IgD-negative memory B cell (primary cell): Measurements from ENCODE around the gene AQP2. TPM values are rescaled to one million over a fixed set of nuclear protein-coding genes. Genes with fewer than 3 reads are reported as not detected.

ENCODE experiments used
- H3K27ac Mint-ChIP-seq, 3 donors: one replicate each; pipeline ENCODE4 v1.8.0; 2020 to 2022; ENCODE audit warnings: mild to moderate bottlenecking in 3 of 3, mixed read lengths in 3 of 3, moderate library complexity in 1 of 3
- H3K27me3 Mint-ChIP-seq: one replicate; pipeline ENCODE4 v1.8.0; 2021; ENCODE audit warnings: mixed read lengths
- H3K36me3 Mint-ChIP-seq: one replicate; pipeline ENCODE4 v1.8.0; 2020; ENCODE audit warnings: mild to moderate bottlenecking, mixed read lengths
- H3K4me1 Mint-ChIP-seq, 3 donors: one replicate each; pipeline ENCODE4 v1.8.0; 2020 to 2022; ENCODE audit warnings: mixed read lengths in 3 of 3, mild to moderate bottlenecking in 1 of 3
- H3K4me3 Mint-ChIP-seq, 4 donors: one replicate each; pipeline ENCODE4 v1.8.0; 2020 to 2022; ENCODE audit warnings: mild to moderate bottlenecking in 4 of 4, mixed read lengths in 4 of 4, moderate library complexity in 3 of 4
- H3K9me3 Mint-ChIP-seq, 3 donors: one replicate each; pipeline ENCODE4 v1.8.0; 2020 to 2021; ENCODE audit warnings: mixed read lengths in 3 of 3, mild to moderate bottlenecking in 1 of 3
- polyA plus RNA-seq: library from polyadenylated mRNA; unstranded; fragments of 300-500 nt; fragmentation: Illumina TruSeq; gene quantifications from one replicate; pipeline ENCODE4 v1.2.3, GENCODE V29; 2021

Gene AQP2
- polyA plus RNA-seq, 1 donor from 2014 or later, result not detected

DNA sequence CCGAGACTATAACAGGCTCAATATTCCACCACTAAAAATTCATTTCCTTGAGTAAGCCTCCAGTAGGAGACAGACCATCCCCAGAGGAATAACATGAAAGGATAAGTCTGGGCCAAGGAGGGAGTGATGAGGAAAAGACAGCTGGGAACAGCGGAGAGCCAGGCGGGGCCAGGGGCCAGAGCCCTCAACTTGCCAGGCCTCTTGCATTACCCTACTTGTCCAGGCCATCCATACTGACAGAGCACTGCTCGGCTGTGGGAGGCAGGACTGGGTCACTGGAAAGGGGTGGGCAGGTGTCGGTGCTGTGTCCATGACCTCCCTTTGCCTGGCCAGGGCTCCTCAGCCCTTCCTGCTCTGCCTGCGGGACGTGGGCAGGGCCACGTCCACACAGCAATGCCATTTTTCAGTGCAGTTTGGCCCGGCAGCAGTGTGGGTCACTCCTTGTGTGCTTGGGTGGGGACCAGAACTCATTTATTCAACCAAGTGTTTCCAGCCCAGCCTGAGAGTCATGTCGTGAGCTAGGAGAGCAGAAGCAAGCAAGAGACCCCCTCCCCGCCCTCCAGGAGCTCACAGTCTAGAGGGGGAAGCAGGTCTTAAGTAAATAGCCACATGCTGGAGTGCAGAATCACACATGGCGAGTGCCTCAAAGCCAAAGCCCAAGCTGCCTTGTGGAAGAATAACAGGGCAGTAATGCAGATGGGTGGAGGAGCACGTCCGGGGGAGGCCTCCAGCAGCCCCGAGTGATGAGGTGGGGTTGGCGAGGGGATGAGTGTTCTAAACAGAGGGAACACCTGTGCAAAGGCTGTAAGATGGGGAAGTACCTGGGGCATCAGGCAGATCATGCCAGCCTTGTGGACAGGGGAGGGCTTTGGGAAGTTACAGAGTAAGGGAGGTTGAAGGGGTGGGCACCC is 37.9 kb upstream of the AQP2 start:
- no peaks in the 10 kb centered on the region for H3K4me1 Mint-ChIP-seq
- peaks cover 1% of the 10 kb centered on the region for H3K36me3 Mint-ChIP-seq
- no peak overlapping the region for H3K27ac Mint-ChIP-seq
- no peaks in the 10 kb centered on the region for H3K9me3 Mint-ChIP-seq
- peaks cover 17% of the 10 kb centered on the region for H3K27me3 Mint-ChIP-seq
- H3K4me3 Mint-ChIP-seq, result no peak overlapping the region

DNA sequence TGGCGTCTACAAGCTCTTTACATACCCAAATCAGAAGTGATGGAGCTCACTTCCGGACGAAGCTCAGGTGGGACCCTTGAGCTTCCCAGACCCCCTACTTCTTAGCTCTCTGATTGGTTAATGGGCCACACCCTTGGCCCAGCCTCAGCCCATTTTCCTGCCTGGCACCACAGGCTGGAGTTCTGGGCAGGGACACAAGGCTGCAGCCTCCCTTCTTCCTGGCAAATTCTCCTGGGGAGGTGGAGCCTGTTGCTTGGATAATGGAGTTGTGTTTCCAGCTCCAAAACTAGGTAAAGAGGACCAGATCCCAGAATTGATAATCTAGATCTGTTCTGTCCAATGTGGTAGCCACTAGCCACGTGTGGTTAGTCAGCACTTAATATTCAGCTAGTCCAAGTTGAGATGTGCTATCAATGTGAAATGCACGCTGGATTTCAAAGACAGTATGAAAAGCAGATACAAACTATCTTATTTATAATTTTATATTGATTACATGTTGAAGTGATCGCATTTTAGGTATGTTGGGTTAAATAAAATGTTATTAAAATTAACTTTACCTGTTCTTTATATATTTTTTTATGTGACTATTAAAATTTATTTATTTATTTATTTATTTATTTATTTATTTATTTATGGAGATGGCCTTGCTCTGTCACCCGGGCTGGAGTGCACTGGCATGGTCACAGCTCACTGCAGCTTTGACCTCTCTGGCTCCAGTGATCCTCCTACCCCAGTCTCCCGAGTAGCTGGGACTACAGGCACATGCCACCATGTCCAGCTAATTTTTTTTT is 34.2 kb upstream of the AQP2 start:
- H3K36me3 Mint-ChIP-seq, result peaks cover 1% of the 10 kb centered on the region
- H3K27me3 Mint-ChIP-seq, result peaks cover 13% of the 10 kb centered on the region
- H3K4me1 Mint-ChIP-seq, result no peaks in the 10 kb centered on the region
- H3K27ac Mint-ChIP-seq, result no peak overlapping the region
- no peaks in the 10 kb centered on the region for H3K9me3 Mint-ChIP-seq
- no peak overlapping the region for H3K4me3 Mint-ChIP-seq

DNA sequence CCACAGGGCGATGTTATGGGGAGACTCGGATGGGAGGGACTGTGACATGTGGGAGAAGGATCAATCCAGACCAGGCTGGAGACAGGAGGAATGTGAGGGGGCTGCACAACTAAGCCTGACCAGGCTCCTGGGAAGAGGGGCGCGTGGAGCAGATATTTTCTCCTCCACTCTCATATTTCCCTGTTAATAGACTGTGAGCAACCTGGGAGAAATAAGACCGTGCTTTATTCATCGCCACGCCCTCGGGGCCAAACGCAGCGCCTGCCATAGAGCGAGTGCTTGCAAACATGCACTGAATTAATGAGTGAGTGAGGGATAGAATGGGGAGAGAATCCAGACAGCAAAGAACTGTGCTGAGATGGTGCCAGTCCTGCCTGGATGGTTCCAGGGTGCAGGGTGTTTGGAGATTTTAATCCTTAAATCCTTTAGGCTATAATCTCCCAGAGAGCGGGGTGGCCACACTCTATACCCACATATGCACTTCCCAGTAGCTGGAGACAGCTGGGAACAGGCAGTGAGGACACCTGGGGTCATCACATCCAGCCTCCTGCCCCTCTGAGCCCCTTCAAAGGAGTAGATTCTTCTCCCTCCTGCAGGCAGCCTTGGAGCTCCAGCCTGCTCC is 33.3 kb upstream of the AQP2 start:
- Mint-ChIP-seq H3K27ac (no peak overlapping the region), H3K9me3 (no peaks in the 10 kb centered on the region), H3K4me3 (no peak overlapping the region), H3K36me3 (peaks cover 1% of the 10 kb centered on the region), H3K4me1 (no peaks in the 10 kb centered on the region), H3K27me3 (peaks cover 10% of the 10 kb centered on the region)

DNA sequence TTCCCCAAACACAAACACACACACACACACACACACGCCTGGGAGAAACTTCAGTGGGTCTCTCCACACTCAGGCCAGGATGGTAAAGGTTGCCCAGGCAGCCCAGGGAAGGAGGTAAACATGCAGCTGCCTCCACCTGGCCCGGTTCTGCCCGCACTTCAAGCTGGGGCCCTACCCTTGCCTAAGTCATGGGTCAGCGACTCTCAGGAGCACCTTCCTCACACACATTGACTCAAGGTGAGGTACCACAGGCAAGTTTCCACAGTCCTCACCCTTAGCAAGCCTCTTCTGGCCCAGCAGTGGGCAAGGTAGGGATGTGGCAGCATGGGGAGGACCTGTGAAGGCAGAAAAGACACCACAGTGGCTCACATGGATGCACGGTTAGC is 32.8 kb upstream of the AQP2 start:
- Mint-ChIP-seq H3K27me3 (peaks cover 10% of the 10 kb centered on the region), H3K36me3 (peaks cover 1% of the 10 kb centered on the region), H3K4me1 (no peaks in the 10 kb centered on the region), H3K9me3 (no peaks in the 10 kb centered on the region), H3K4me3 (no peak overlapping the region), H3K27ac (no peak overlapping the region)

DNA sequence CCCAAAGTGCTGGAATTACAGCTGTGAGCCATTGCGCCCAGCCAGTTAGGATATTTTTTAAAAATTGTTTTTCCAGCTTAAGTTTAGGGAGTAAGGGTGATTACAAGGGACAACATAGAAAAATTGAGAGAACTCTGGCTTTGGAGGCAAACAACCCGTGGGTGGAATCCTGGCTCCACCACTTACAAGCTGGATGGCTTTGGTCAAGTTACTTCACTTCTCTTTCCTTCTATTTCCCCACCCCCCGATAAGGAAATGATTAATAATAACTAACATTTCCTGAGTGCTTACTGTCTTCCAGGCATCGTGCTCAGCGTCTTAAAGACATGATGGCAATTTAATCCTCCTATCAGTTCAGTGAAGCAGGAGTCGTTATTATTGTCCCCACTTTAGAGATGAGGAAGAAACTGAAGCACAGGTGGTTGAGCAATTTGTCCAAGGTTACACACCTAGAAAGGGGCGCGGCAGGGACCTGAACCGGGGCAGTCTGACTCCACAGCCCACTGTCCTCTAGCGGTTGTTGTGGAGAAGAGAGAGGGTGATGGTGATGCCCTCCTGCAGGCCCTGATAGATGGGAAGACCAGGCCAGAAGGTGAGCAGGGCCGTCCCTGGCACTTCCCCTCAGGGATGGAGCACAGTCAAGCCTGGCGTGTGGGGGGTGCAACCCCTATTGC is 30.2 kb upstream of the AQP2 start:
- H3K27me3 Mint-ChIP-seq, result peaks cover 10% of the 10 kb centered on the region
- no peaks in the 10 kb centered on the region for H3K4me1 Mint-ChIP-seq
- H3K9me3 Mint-ChIP-seq, result no peaks in the 10 kb centered on the region
- no peak overlapping the region for H3K27ac Mint-ChIP-seq
- no peaks in the 10 kb centered on the region for H3K36me3 Mint-ChIP-seq
- no peak overlapping the region for H3K4me3 Mint-ChIP-seq

DNA sequence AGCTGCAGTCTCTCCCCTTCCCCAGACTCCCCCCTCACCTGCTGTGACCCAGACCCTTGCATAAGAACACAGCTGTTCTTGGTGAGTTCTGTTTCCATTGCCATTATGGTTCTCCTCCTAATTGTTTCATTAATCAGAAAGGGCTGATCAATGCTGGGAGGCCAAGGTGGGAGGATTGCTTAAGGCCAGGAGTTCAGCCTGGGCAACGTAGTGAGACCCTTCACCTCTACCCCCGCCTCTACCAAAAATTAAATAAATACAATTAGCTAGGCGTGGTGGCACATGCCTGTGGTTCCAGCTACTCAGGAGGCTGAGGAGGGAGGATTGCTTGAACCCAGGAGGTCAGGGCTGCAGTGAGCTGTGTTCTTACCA is 29.6 kb upstream of the AQP2 start:
- Mint-ChIP-seq H3K27me3 (peaks cover 8% of the 10 kb centered on the region), H3K9me3 (no peaks in the 10 kb centered on the region), H3K4me1 (no peaks in the 10 kb centered on the region), H3K4me3 (no peak overlapping the region), H3K36me3 (no peaks in the 10 kb centered on the region), H3K27ac (no peak overlapping the region)

DNA sequence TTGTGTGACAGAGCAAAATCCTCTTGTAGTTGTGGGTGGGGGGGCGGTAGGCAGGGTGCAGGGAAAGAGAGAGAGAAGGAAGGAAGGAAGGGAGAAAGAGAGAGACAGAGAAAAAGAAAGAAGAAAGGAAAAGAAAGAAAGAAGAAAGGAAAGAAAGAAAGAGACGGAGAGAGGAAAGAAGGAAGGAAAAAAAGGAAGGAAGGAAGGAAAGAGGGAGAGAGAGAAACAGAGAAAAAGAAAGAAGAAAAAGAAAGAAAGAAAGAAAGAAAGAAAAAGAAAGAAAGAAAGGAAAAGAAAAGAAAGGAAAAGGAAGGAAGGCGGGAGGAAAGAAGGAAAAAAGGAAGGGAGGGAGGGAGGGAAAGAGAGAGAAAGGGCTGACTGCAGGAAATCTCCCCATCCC is 29.2 kb upstream of the AQP2 start:
- no peaks in the 10 kb centered on the region for H3K36me3 Mint-ChIP-seq
- H3K27me3 Mint-ChIP-seq, result peaks cover 8% of the 10 kb centered on the region
- no peaks in the 10 kb centered on the region for H3K4me1 Mint-ChIP-seq
- no peaks in the 10 kb centered on the region for H3K9me3 Mint-ChIP-seq
- H3K4me3 Mint-ChIP-seq, result no peak overlapping the region
- H3K27ac Mint-ChIP-seq, result no peak overlapping the region

DNA sequence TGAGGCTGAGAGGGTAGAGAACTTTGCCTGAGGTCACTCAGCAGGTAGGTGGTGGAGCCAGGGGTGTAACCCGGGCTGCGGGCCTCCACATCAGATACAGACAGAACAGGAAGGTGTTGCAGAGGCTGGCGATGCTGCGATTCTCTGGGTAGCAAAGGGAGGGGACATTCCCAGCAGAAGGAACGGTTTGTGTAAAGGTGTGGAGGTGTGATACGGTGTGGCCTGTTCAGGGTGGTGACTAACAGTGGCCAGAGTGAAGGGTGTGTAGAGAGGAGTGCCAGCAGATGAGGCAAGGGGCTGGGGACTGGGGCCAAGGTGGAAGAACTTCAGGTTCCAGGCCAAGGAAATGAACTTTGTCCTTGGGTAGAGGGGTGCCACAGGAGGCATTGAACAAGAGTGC is 28.6 kb upstream of the AQP2 start:
- Mint-ChIP-seq H3K36me3 (no peaks in the 10 kb centered on the region), H3K27me3 (peaks cover 7% of the 10 kb centered on the region), H3K9me3 (no peaks in the 10 kb centered on the region), H3K4me1 (no peaks in the 10 kb centered on the region), H3K27ac (no peak overlapping the region), H3K4me3 (no peak overlapping the region)

DNA sequence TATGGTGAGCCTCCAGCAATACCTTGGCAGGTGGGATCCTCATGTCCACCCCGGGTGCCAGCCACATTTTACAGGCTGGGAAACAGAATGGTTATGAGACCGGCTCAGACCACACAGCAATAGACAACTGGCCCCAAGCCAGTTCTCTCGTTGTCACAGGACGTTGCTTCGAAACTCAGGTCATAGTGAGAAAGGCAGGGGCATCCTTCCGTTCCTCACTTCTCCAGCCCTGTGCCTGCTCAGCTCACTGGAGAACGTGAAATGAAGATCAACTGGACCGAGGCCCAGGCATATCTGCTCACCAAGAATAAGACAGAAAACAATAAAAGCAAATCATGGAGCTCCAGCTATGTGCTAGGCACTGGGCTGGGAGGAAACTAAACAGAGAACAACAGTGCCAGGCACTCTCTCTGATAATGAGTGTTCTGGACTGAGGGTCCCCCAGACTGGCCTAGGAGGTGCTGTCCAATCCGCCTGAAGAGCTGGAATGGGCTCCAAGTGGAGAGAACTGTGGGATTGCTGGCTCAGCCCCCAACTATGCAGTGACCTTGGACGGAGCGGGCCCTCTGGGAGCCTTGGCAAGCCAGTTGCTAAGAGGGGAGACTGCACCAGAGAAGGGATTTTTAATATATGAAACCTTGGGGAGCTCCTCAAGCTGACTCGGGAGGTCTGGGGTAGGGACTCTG is 28.0 kb upstream of the AQP2 start:
- Mint-ChIP-seq H3K4me1 (no peaks in the 10 kb centered on the region), H3K36me3 (no peaks in the 10 kb centered on the region), H3K27me3 (peaks cover 3% of the 10 kb centered on the region), H3K4me3 (no peak overlapping the region), H3K9me3 (no peaks in the 10 kb centered on the region), H3K27ac (no peak overlapping the region)

DNA sequence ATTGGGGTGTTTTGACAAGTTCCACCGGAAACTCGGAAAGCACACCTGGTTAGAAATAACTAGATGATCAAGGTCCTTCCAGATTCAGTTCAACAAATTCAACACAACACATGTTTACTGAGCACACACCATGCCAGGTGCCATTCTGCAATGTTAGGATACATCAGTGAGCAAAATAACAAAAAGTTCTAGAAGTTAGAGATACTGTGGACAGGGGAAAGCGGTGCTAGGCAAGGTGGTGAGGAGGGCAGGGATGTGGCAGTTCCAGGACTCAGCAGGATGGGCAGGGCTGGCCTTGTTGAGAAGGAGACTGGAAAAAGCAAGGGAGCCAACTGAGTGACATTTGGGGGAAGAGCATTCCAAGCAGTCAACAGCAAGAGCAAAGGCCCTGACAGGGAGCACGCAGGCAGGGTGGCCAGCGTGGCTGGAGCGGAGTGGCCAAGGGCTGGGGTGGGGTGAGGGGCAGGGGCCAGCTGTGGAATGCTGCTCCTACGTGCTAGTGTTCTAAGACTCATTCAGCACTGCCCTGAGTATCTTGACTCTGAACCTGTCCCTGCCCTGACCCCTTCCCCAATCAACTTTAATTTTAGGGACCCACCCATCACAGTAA is 27.4 kb upstream of the AQP2 start:
- H3K9me3 Mint-ChIP-seq, result no peaks in the 10 kb centered on the region
- H3K36me3 Mint-ChIP-seq, result no peaks in the 10 kb centered on the region
- peaks cover 3% of the 10 kb centered on the region for H3K27me3 Mint-ChIP-seq
- H3K27ac Mint-ChIP-seq, result no peak overlapping the region
- H3K4me3 Mint-ChIP-seq, result no peak overlapping the region
- H3K4me1 Mint-ChIP-seq, result no peaks in the 10 kb centered on the region

DNA sequence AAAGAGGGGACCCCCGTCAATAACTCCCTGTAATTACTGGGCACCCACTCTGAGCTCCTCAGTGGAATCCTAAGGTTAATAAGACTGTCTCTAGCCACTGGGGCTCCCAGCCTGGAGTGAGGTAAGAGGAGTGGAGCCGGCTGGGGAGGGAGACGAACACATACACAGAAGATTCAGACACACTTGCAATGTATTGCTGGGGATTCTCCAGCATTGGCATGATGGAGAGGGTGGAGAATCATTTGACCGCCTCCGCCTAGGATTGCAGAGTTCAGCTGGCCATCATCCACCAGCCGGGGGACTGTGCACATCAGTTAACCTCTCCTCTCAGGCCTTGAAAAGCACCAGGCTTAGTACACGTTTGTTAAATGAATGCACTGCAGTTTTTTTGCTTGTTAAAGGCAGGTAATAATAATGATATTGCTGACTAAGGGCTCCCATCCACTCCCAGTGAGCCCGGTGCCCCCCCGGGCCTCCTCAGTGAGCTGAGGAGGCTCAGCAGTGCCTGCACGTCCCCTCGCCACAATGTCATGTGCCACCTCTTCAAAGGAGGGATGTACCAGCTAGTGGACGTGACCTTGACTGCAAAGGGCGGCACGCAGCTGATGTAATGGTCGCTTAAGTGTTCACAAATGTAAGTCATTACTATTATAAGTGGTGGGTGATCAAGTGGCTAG is 26.5 kb upstream of the AQP2 start:
- H3K27ac Mint-ChIP-seq, result no peak overlapping the region
- no peaks in the 10 kb centered on the region for H3K4me1 Mint-ChIP-seq
- H3K4me3 Mint-ChIP-seq, result no peak overlapping the region
- peaks cover 3% of the 10 kb centered on the region for H3K27me3 Mint-ChIP-seq
- H3K36me3 Mint-ChIP-seq, result no peaks in the 10 kb centered on the region
- H3K9me3 Mint-ChIP-seq, result no peaks in the 10 kb centered on the region

DNA sequence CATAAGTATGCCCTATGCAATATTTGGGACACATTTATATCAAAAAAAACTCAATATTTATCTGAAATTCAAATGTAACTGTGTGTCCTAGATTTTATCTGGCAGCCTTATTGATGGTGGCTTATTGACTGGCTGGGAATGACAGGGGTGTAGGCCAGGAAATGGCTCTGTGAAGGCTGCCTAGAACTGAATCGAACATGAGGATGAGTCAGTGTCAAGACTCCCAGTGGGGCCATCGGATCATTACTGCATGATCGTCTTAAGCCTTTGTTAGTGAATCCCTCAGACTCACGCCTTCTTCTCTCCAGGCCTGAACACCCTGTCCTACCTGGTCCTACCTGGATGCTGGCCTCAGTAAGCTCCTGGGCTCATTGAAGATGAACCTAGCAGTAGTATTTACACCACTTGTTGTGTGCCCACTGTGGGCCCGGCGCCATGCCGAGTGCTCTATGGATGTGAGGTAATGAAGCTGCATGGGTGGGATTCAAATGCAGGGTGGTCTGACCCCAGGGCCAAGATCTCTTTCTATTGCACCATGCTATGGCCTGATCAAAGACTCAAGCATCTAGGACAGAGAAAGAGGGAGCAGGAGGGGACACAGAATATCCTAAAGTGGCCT is 25.8 kb upstream of the AQP2 start:
- peaks cover 6% of the 10 kb centered on the region for H3K27me3 Mint-ChIP-seq
- H3K36me3 Mint-ChIP-seq, result no peaks in the 10 kb centered on the region
- no peak overlapping the region for H3K27ac Mint-ChIP-seq
- no peaks in the 10 kb centered on the region for H3K9me3 Mint-ChIP-seq
- H3K4me1 Mint-ChIP-seq, result no peaks in the 10 kb centered on the region
- no peak overlapping the region for H3K4me3 Mint-ChIP-seq

DNA sequence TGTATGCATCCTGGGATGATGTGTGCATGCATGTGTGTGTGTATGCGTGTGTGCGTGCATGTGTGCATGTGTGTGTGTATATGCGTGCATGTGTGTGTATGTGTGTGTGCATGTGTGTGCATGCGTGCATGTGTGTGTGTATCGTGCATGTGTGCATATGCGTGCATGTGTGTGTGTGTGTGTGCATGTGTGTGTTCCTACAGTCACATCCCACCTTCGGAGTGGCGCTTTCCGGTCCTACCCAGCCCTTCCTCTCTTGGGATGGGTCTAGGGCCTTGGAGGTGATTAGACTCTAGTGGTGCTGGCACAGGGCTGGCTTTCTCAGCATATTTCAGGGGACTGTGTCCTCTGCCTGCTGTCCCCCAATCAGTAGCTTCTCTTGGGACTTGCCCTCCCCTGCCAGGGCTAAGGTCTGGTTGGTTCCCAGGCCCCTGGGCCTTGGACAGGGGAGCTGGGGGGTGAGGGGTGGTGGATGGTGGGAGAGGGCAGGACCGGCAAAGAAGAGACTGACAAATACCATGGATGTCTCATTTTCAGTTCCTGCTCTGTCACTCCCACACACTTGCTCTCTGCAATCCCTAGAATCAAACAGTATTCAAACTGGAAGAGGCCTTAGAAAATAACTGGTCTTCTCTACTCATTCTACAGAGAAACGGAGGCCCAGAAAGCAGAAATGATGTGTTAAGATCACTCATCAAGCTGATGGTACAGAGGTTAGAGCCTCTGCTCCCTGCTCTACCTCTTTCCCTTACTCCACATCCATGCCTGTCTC is 24.9 kb upstream of the AQP2 start:
- H3K4me1 Mint-ChIP-seq, result no peaks in the 10 kb centered on the region
- no peaks in the 10 kb centered on the region for H3K36me3 Mint-ChIP-seq
- no peaks in the 10 kb centered on the region for H3K9me3 Mint-ChIP-seq

More for the DNA sequence above, 24.9 kb upstream of the AQP2 start:
- Mint-ChIP-seq H3K27ac (no peak overlapping the region), H3K4me3 (no peak overlapping the region), H3K27me3 (peaks cover 7% of the 10 kb centered on the region)
